HCT116 (cell line): ENCODE measurements around the gene LSS. TPM values are rescaled to one million over a fixed set of nuclear protein-coding genes. Genes with fewer than 3 reads are reported as not detected.
A peak's percentile ranks its signal among the peaks of the same experiment; 100 is the strongest.

Experiments used
- ATAC-seq: fragments of 200-7000 bp; cut with Tn5 transposase; 2 replicates; pipeline ENCODE4 v1.9.1; 2020; ENCODE audit warnings: mild to moderate bottlenecking, moderate library complexity
- BruUV-seq: library from RNA; stranded (reverse); fragments of 400-500 nt; replicated peaks from 2 replicates; lab custom pipeline; 2021; lab: Mats Ljungman, UMichigan
- CTCF ChIA-PET: fragments of 300-600 bp; sonication (Branson Sonifier 250); formaldehyde crosslinking; loops from one replicate; lab custom pipeline; 2021; ENCODE audit warnings: antibody characterized with exemption; lab: Charles Lee
- POLR2A ChIA-PET: fragments of 300-600, 350-600 bp; sonication (Branson Sonifier 250); formaldehyde crosslinking; loops from one replicate; lab custom pipeline; 2021; ENCODE audit warnings: antibody characterized with exemption; lab: Charles Lee
- RAD21 ChIA-PET, 2 experiments: fragments of 300-600 bp; sonication (Branson Sonifier 250); formaldehyde crosslinking; loops; one replicate each; lab custom pipeline; 2023; ENCODE audit warnings: low total read pairs in 2 of 2; ENCODE audit not compliant: uncharacterized antibody in 2 of 2, unreplicated experiment in 2 of 2, low non-redundant PET in 1 of 2; lab: Charles Lee
- DNase-seq: peaks from one replicate; pipeline ENCODE4 v3.0.0-alpha.2; 2010; ENCODE audit warnings: low read depth, low spot score
- H2AFZ ChIP-seq: fragments of 200-600 bp; shearing (Covaris generic), sonication (generic); 2 replicates; pipeline ENCODE4 v1.6.1; 2017; ENCODE audit warnings: low read depth, mixed run types, mixed read lengths, antibody characterized with exemption, low read length; ENCODE audit not compliant: poor library complexity, severe bottlenecking
- H3K27ac ChIP-seq: 2 replicates; pipeline ENCODE4 v1.5.1; 2012; ENCODE audit warnings: low read depth, low read length
- H3K27me3 ChIP-seq: fragments of 200-600 bp; sonication (generic); 2 replicates; pipeline ENCODE4 v1.6.1; 2016; ENCODE audit warnings: mixed run types, low read length, mixed read lengths; ENCODE audit not compliant: insufficient read depth
- H3K36me3 ChIP-seq, 2 experiments: fragments of 200-500 bp in 1 of 2; fragments of 200-600 bp in 1 of 2; sonication (Bioruptor generic) in 1 of 2; sonication (generic) in 1 of 2; 2 replicates each; pipeline versions ENCODE4 v1.5.1 to v1.6.1; 2014 to 2016; ENCODE audit warnings: low read length in 2 of 2, inconsistent platforms in 1 of 2, mixed read lengths in 1 of 2, mixed run types in 1 of 2; ENCODE audit not compliant: insufficient read depth in 2 of 2, control insufficient read depth in 1 of 2
- H3K4me1 ChIP-seq, 2 experiments: fragments of 200-600 bp in 1 of 2; sonication (generic) in 1 of 2; 2 replicates each; pipeline versions ENCODE4 v1.5.1 to v1.6.1; 2012 to 2017; ENCODE audit warnings: low read length in 2 of 2, inconsistent platforms in 1 of 2, mild to moderate bottlenecking in 1 of 2, mixed read lengths in 1 of 2, mixed run types in 1 of 2, moderate library complexity in 1 of 2; ENCODE audit not compliant: insufficient read depth in 2 of 2, control insufficient read depth in 1 of 2
- H3K4me2 ChIP-seq: fragments of 200-600 bp; sonication (generic); 2 replicates; pipeline ENCODE4 v1.6.1; 2017; ENCODE audit warnings: mixed run types, low read length, mixed read lengths
- H3K4me3 ChIP-seq, 2 experiments: fragments of 200-600 bp in 1 of 2; sonication (generic) in 1 of 2; replicated peaks in 1 of 2; 2 replicates each; pipeline ENCODE4 v1.5.1; 2011 to 2016; ENCODE audit warnings: low read length in 2 of 2, control low read depth in 1 of 2, low read depth in 1 of 2, mild to moderate bottlenecking in 1 of 2, mixed read lengths in 1 of 2, mixed run types in 1 of 2
- H3K79me2 ChIP-seq: fragments of 200-600 bp; sonication (generic); 2 replicates; pipeline ENCODE4 v1.6.1; 2017; ENCODE audit warnings: mild to moderate bottlenecking, mixed run types, low read length, moderate library complexity, mixed read lengths; ENCODE audit not compliant: insufficient read depth
- H3K9ac ChIP-seq: fragments of 200-600 bp; sonication (generic); 2 replicates; pipeline ENCODE4 v1.6.1; 2016; ENCODE audit warnings: low read length, mixed read lengths
- H3K9me2 ChIP-seq: fragments of 200-600 bp; sonication (generic), shearing (Covaris generic); 2 replicates; pipeline ENCODE4 v1.6.1; 2017; ENCODE audit warnings: mixed run types, mild to moderate bottlenecking, moderate library complexity; ENCODE audit not compliant: insufficient read depth
- H3K9me3 ChIP-seq, 2 experiments: fragments of 200-500 bp in 1 of 2; fragments of 200-600 bp in 1 of 2; sonication (Bioruptor generic) in 1 of 2; sonication (generic) in 1 of 2; 2 replicates each; pipeline ENCODE4 v1.6.1; 2014 to 2017; ENCODE audit warnings: low read length in 2 of 2, mixed read lengths in 2 of 2, inconsistent platforms in 1 of 2, low read depth in 1 of 2, mild to moderate bottlenecking in 1 of 2, mixed run types in 1 of 2, moderate library complexity in 1 of 2; ENCODE audit not compliant: control insufficient read depth in 1 of 2, insufficient read depth in 1 of 2
- H4K20me1 ChIP-seq: fragments of 200-600 bp; sonication (generic), shearing (Covaris generic); 2 replicates; pipeline ENCODE4 v1.6.1; 2017; ENCODE audit warnings: mixed run types, mild to moderate bottlenecking, moderate library complexity; ENCODE audit not compliant: insufficient read depth
- CEBPB ChIP-seq: IDR thresholded peaks from 2 replicates; pipeline ENCODE4 v1.6.1; 2012; ENCODE audit warnings: low read depth
- CTCF ChIP-seq, 3 experiments: fragments of 200-600 bp in 1 of 3; sonication (generic) in 1 of 3; IDR thresholded peaks in 2 of 3; conservative IDR thresholded peaks in 1 of 3; 2 replicates each; pipeline ENCODE4 v1.5.1; 2012 to 2017; ENCODE audit warnings: low read depth in 2 of 3, low read length in 2 of 3, antibody characterized with exemption in 1 of 3, borderline replicate concordance in 1 of 3, control low read depth in 1 of 3, mild to moderate bottlenecking in 1 of 3, mixed read lengths in 1 of 3, mixed run types in 1 of 3, moderate library complexity in 1 of 3; ENCODE audit not compliant: insufficient read depth in 1 of 3
- intact Hi-C: fragments of 100-400 bp; cut with micrococcal nuclease; formaldehyde crosslinking; loops from 2 replicates; pipeline ENCODE4 v1.10.0; 2022
- total RNA-seq: library from RNA; stranded (reverse); gene quantifications from one replicate; pipeline ENCODE4 v1.2.1, GENCODE V29; 2021; ENCODE audit not compliant: unreplicated experiment

LSS gene
- total RNA-seq, 1 experiment from 2014 or later: 44.7 TPM

DNA sequence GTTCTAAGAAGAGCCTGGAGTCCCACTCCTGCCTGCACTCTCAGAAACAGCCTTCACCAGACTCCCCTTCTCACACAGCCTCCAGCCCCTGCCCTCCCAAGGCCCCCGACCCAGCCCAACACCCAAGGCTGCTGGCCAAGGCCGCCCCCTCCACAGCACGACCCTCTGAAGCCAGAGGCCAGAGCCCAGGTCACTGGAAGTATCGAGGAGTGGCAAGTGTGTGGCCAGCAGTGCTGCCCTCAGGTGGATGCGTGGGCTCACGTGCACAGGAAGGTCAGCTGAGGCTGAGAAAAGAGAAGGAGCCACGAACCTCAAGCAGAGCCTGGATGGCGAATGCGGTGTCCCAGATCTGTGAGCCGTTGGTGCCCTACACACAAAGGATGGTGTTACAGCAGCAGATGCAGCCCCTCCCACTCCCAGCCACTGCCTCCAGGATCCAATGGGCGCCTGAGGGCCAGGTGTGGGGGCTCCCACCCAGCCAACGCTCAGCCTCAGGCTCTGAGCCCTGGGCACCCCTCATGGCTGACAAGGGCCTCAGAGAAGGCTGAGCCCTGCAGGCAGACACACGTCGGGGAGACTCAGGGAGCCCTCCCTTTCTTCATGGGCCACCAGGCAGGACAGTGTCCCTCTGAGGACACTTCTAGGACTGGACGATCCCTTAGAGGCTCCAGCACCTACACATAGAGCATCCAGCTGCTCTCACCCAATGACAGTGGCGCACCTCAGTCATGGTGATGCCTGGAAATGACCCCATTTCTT, 18.0 kb downstream of the LSS start:
- Histone ChIP-seq H3K27me3 (no peaks in the 10 kb centered on the region), H3K9me3 (no peaks in the 10 kb centered on the region), H3K9me2 (no peaks in the 10 kb centered on the region), H3K4me2 (no peak overlapping the region), H3K9ac (no peak overlapping the region), H3K4me3 (no peak overlapping the region), H3K27ac (no peak overlapping the region), H3K79me2 (no peaks in the 10 kb centered on the region), H2AFZ (no peak overlapping the region), H3K36me3 (no peaks in the 10 kb centered on the region; a peak in 1 of 4 replicates), H3K4me1 (no peaks in the 10 kb centered on the region), H4K20me1 (no peaks in the 10 kb centered on the region)
- ATAC-seq: 0 out of 2 replicates have a peak, but pooled peaks have one; percentile 49
- DNase-seq: no peak
- intact Hi-C loops: loop anchor here (5.0 kb wide), 2 partner anchors 63 to 238 kb away; no protein-coding TSS in a partner anchor
- TF ChIP-seq CTCF (IDR thresholded peaks at IDR 0.05 in 2 of 3, conservative IDR thresholded peaks at IDR 0.05 in 1 of 3; ENCODE audit: borderline replicate concordance in 1 of 3, insufficient read depth in 1 of 3, low read depth in 2 of 3, low read length in 2 of 3) (peak in 2 of 3 experiments; percentile 11 to 30; a peak in 2 of 6 replicates), CEBPB (no peak)
- ChIA-PET CTCF (interaction anchor here (1.1 kb wide), 1 partner anchor 58 kb away, joined by 3 read pairs; no protein-coding TSS in a partner anchor), POLR2A (no interaction called here), RAD21 (no interaction called here)
- no TSS peak for BruUV-seq
